GM23248 (cell line): ENCODE data around the gene NCK2. TPM values are rescaled to one million over a fixed set of nuclear protein-coding genes. Genes with fewer than 3 reads are reported as not detected.

Source experiments
- DNase-seq: peaks from one replicate; pipeline ENCODE4 v3.0.0-alpha.2; 2015
- H2AFZ ChIP-seq: fragments of 200-600 bp; sonication (generic); 2 replicates; pipeline ENCODE4 v1.6.1; 2016; ENCODE audit warnings: antibody characterized with exemption
- H3F3A ChIP-seq: fragments of 200-600 bp; sonication (generic); 2 replicates; pipeline ENCODE4 v1.6.1; 2016; ENCODE audit warnings: mild to moderate bottlenecking, antibody characterized with exemption, mixed run types; ENCODE audit not compliant: insufficient read depth
- H3K27ac ChIP-seq: fragments of 200-600 bp; sonication (generic); 2 replicates; pipeline ENCODE4 v1.5.1; 2016; ENCODE audit warnings: mild to moderate bottlenecking
- H3K27me3 ChIP-seq: fragments of 200-600 bp; sonication (generic); replicated peaks from 2 replicates; pipeline ENCODE4 v1.6.1; 2016; ENCODE audit warnings: mild to moderate bottlenecking; ENCODE audit not compliant: insufficient read depth
- H3K36me3 ChIP-seq: fragments of 200-600 bp; sonication (generic); 2 replicates; pipeline ENCODE4 v1.6.1; 2016; ENCODE audit warnings: low read depth, mild to moderate bottlenecking
- H3K4me1 ChIP-seq: fragments of 200-600 bp; sonication (generic); 2 replicates; pipeline ENCODE4 v1.6.1; 2016; ENCODE audit warnings: mild to moderate bottlenecking; ENCODE audit not compliant: insufficient read depth
- H3K4me2 ChIP-seq: fragments of 200-600 bp; sonication (generic); one replicate; pipeline ENCODE4 v1.6.1; 2016; ENCODE audit warnings: mild to moderate bottlenecking; ENCODE audit not compliant: unreplicated experiment
- H3K4me3 ChIP-seq: fragments of 200-600 bp; sonication (generic); 2 replicates; pipeline ENCODE4 v1.5.1; 2016; ENCODE audit warnings: mild to moderate bottlenecking
- H3K79me2 ChIP-seq: fragments of 200-600 bp; sonication (generic); 2 replicates; pipeline ENCODE4 v1.6.1; 2016; ENCODE audit warnings: mild to moderate bottlenecking; ENCODE audit not compliant: insufficient read depth
- H3K9ac ChIP-seq: fragments of 200-600 bp; sonication (generic); 2 replicates; pipeline ENCODE4 v1.6.1; 2016; ENCODE audit warnings: mild to moderate bottlenecking
- H3K9me2 ChIP-seq: fragments of 200-600 bp; sonication (generic); 2 replicates; pipeline ENCODE4 v1.6.1; 2016; ENCODE audit warnings: mixed run types, mild to moderate bottlenecking, moderate library complexity; ENCODE audit not compliant: insufficient read depth
- H3K9me3 ChIP-seq: fragments of 200-600 bp; sonication (generic); one replicate; pipeline ENCODE4 v1.6.1; 2017; ENCODE audit warnings: low read depth
- H4K20me1 ChIP-seq: fragments of 200-600 bp; sonication (generic); 2 replicates; pipeline ENCODE4 v1.6.0; 2016; ENCODE audit not compliant: insufficient read depth
- EZH2 ChIP-seq: fragments of 200-600 bp; sonication (generic); IDR thresholded peaks from 2 replicates; pipeline ENCODE4 v1.6.1; 2018; ENCODE audit warnings: antibody characterized with exemption, mild to moderate bottlenecking; ENCODE audit not compliant: insufficient read depth, poor library complexity, severe bottlenecking
- EZH2phosphoT487 ChIP-seq: fragments of 200-600 bp; sonication (generic); IDR thresholded peaks from 2 replicates; pipeline ENCODE4 v1.6.1; 2018; ENCODE audit warnings: antibody characterized with exemption, moderate library complexity, mild to moderate bottlenecking, low read depth; ENCODE audit not compliant: insufficient read depth
- WGBS, 2 experiments: methylation state at CpG; one replicate each; pipeline ENCODE4 v1.1.6; 2015 to 2017; ENCODE audit warnings: low lambda C conversion rate in 2 of 2, low coverage in 1 of 2; ENCODE audit errors: missing lambda C conversion rate in 2 of 2; 5-methylcytosine and 5-hydroxymethylcytosine counted together
- in situ Hi-C: fragments of 300-500 bp; cut with MboI; formaldehyde crosslinking; loops from 2 replicates; pipeline ENCODE4 v1.15.0; 2020
- polyA plus RNA-seq: library from polyadenylated mRNA; unstranded; fragments of >200 nt; fragmentation: Nextera tagmentation; extraction: Ambion mirVana; gene quantifications from 2 replicates; pipeline ENCODE4 v1.2.1, GENCODE V29; 2016
- total RNA-seq: library from RNA; depleted of rRNA; stranded (reverse); fragments of >200 nt; shearing (Covaris generic); gene quantifications from 2 replicates; pipeline ENCODE4 v1.2.3, GENCODE V29; 2014

Gene NCK2
- total and polyA plus RNA-seq, 2 experiments from 2014 or later, result 5.1 to 25.2 TPM

GRCh38 chr2:105912081-105912480, 167.4 kb downstream of the NCK2 start:
- Histone ChIP-seq H3K79me2 (no peaks in the 10 kb centered on the region), H3K9me3 (no peaks in the 10 kb centered on the region), H3K27ac (no peak overlapping the region), H3K4me3 (no peak overlapping the region), H3K36me3 (no peaks in the 10 kb centered on the region), H3K9me2 (no peaks in the 10 kb centered on the region), H2AFZ (no peak overlapping the region), H3F3A (no peaks in the 10 kb centered on the region), H4K20me1 (no peaks in the 10 kb centered on the region), H3K4me2 (no peak overlapping the region), H3K9ac (no peak overlapping the region), H3K27me3 (no peaks in the 10 kb centered on the region), H3K4me1 (no peaks in the 10 kb centered on the region)
- no peak for DNase-seq
- 42 to 44% methylated on average over 2 of the region's 2 CpGs for WGBS, 2 experiments
- in situ Hi-C loops, result no loop called here
- no peak for TF ChIP-seq EZH2
- no peak for TF ChIP-seq EZH2phosphoT487

DNA sequence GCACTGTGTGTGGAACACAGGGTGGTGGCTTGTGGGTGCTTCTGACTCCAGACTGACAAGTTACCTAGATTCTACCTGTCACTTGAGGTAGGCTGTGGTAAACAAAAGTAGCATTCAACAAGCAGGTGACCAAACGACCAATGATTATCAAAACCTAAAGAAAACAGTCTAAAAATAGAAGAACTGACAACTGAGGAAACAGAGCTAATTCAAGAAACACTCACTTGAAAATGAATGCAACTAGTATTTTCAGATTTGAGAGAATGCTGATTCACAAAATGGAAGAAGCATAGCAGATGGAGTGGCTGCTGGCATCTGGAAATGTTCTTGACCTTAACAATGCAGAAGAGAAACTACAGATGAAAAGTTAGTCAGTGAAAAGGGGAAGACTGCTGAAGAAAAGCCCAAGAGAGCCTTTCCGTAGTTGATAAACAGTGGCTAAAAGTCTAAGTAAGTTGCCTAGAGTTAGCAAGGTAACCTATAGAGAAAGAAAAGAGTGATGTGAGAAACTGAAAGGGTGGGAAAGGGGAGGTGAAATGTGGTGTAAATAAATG, 170.4 kb downstream of the NCK2 start:
- Histone ChIP-seq H3K4me1 (no peaks in the 10 kb centered on the region), H2AFZ (no peak overlapping the region), H3K4me2 (no peak overlapping the region), H4K20me1 (no peaks in the 10 kb centered on the region), H3F3A (no peaks in the 10 kb centered on the region), H3K27ac (no peak overlapping the region), H3K27me3 (no peaks in the 10 kb centered on the region), H3K4me3 (no peak overlapping the region), H3K36me3 (no peaks in the 10 kb centered on the region), H3K79me2 (no peaks in the 10 kb centered on the region), H3K9ac (no peak overlapping the region), H3K9me3 (no peaks in the 10 kb centered on the region), H3K9me2 (no peaks in the 10 kb centered on the region)
- WGBS, 2 experiments, result 37 to 41% methylated on average over 2 of the region's 2 CpGs
- in situ Hi-C loops, result no loop called here
- no peak for DNase-seq
- TF ChIP-seq EZH2phosphoT487, result no peak
- no peak for TF ChIP-seq EZH2

DNA sequence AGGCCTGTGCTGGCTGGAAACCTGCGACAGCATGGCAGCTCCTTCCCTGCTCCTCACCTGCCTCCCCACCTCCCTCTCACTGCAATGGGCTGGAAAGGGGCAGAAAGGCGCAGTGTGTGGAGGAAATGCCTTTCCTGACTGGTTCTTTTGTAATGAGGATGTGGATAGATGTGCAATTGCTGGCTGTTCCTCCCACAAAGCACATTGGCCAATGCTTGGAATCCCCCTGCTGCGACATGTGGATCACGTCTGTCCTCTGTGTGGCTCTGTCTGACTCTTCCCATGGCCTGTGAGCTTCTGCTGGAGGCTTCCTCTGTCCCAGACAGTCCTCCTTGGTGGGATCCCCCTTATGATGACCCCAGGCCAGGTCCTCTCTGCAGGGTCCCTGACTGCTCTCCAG, 172.5 kb downstream of the NCK2 start:
- no peaks in the 10 kb centered on the region for H3K79me2 ChIP-seq
- H3K9ac ChIP-seq, result no peak overlapping the region
- H3K27ac ChIP-seq, result no peak overlapping the region
- no peaks in the 10 kb centered on the region for H3K9me2 ChIP-seq
- no peak overlapping the region for H2AFZ ChIP-seq
- no peaks in the 10 kb centered on the region for H3K36me3 ChIP-seq
- DNase-seq, result no peak
- no peaks in the 10 kb centered on the region for H3F3A ChIP-seq
- 13 to 14% methylated on average over 4 of the region's 4 CpGs for WGBS, 2 experiments
- H3K27me3 ChIP-seq, result no peaks in the 10 kb centered on the region
- H3K9me3 ChIP-seq, result no peaks in the 10 kb centered on the region
- H3K4me1 ChIP-seq, result no peaks in the 10 kb centered on the region
- TF ChIP-seq EZH2phosphoT487 (no peak), EZH2 (no peak)
- no peaks in the 10 kb centered on the region for H4K20me1 ChIP-seq
- H3K4me2 ChIP-seq, result no peak overlapping the region
- in situ Hi-C loops, result no loop called here
- no peak overlapping the region for H3K4me3 ChIP-seq

GRCh38 chr2:105917688-105918087, 173.0 kb downstream of the NCK2 start:
- Histone ChIP-seq H3K79me2 (no peaks in the 10 kb centered on the region), H3K9me2 (no peaks in the 10 kb centered on the region), H2AFZ (no peak overlapping the region), H3K4me1 (no peaks in the 10 kb centered on the region), H3K9me3 (no peaks in the 10 kb centered on the region), H3K36me3 (no peaks in the 10 kb centered on the region), H3K4me2 (no peak overlapping the region), H3K9ac (no peak overlapping the region), H3K27ac (no peak overlapping the region), H3K27me3 (no peaks in the 10 kb centered on the region), H3F3A (no peaks in the 10 kb centered on the region), H3K4me3 (no peak overlapping the region), H4K20me1 (no peaks in the 10 kb centered on the region)
- no peak for DNase-seq
- in situ Hi-C loops, result no loop called here
- WGBS, 2 experiments, result 31 to 42% methylated on average over 4 of the region's 4 CpGs
- TF ChIP-seq EZH2phosphoT487 (no peak), EZH2 (no peak)

- TF ChIP-seq EZH2phosphoT487, result no peak
- no peak for TF ChIP-seq EZH2
- WGBS, 2 experiments, result 73 to 86% methylated on average over 3 of the region's 3 CpGs
- Histone ChIP-seq H3K27me3 (no peaks in the 10 kb centered on the region), H3K4me1 (no peaks in the 10 kb centered on the region), H3K4me3 (no peak overlapping the region), H3K9me3 (no peaks in the 10 kb centered on the region), H4K20me1 (no peaks in the 10 kb centered on the region), H3K4me2 (no peak overlapping the region), H3K27ac (no peak overlapping the region), H3K9ac (no peak overlapping the region), H3F3A (no peaks in the 10 kb centered on the region), H3K9me2 (no peaks in the 10 kb centered on the region), H3K36me3 (no peaks in the 10 kb centered on the region), H3K79me2 (no peaks in the 10 kb centered on the region), H2AFZ (no peak overlapping the region)
- in situ Hi-C loops, result no loop called here
- DNase-seq, result no peak
Measured at GRCh38 chr2:105919191-105919811, 174.6 kb downstream of the NCK2 start.
